ENCODE data around the gene BANP. TPM values are rescaled to one million over a fixed set of nuclear protein-coding genes. Genes with fewer than 3 reads are reported as not detected.

Gene BANP
- total RNA-seq, 1 experiment from 2014 or later = 37.2 TPM

- Histone ChIP-seq H2AFZ (ENCODE audit: low read depth, low read length, poor library complexity, severe bottlenecking) (no peak overlapping the region), H3K9ac (ENCODE audit: low read length) (no peak overlapping the region), H3K4me2 (ENCODE audit: low read length) (no peak overlapping the region), H3K9me2 (ENCODE audit: insufficient read depth) (no peaks in the 10 kb centered on the region), H3K9me3 (ENCODE audit: control insufficient read depth in 1 of 2, insufficient read depth in 1 of 2, low read depth in 1 of 2, low read length in 2 of 2) (no peaks in the 10 kb centered on the region), H3K27me3 (ENCODE audit: insufficient read depth, low read length) (no peaks in the 10 kb centered on the region), H3K4me1 (ENCODE audit: control insufficient read depth in 1 of 2, insufficient read depth in 2 of 2, low read length in 2 of 2) (no peaks in the 10 kb centered on the region), H3K4me3 (replicated peaks in 1 of 2; ENCODE audit: low read depth in 1 of 2, low read length in 2 of 2) (no peak overlapping the region), H3K27ac (ENCODE audit: low read depth, low read length) (no peak overlapping the region), H3K79me2 (ENCODE audit: insufficient read depth, low read length) (no peaks in the 10 kb centered on the region), H3K36me3 (ENCODE audit: control insufficient read depth in 1 of 2, insufficient read depth in 2 of 2, low read length in 2 of 2) (peaks cover 0 to 4% of the 10 kb centered on the region in 2 experiments; a peak in 2 of 4 replicates), H4K20me1 (ENCODE audit: insufficient read depth) (no peaks in the 10 kb centered on the region)
- CTCF ChIA-PET = no interaction called here
- no peak for ATAC-seq
- no TSS peak for BruUV-seq (replicated peaks)
- intact Hi-C loops (cut with micrococcal nuclease) = no loop called here
- TF ChIP-seq YY1 (IDR thresholded peaks at IDR 0.05; ENCODE audit: extremely low read depth, insufficient replicate concordance, low read depth, low read length) = no peak
- no peak for TF ChIP-seq EZH2phosphoT487 (IDR thresholded peaks at IDR 0.05; ENCODE audit: borderline replicate concordance)
- TF ChIP-seq SP1 (IDR thresholded peaks at IDR 0.05; ENCODE audit: low read depth) = no peak
- no peak for TF ChIP-seq ZFX (IDR thresholded peaks at IDR 0.05)
- no peak for TF ChIP-seq MAX (IDR thresholded peaks at IDR 0.05)
- TF ChIP-seq, protein P1, sequence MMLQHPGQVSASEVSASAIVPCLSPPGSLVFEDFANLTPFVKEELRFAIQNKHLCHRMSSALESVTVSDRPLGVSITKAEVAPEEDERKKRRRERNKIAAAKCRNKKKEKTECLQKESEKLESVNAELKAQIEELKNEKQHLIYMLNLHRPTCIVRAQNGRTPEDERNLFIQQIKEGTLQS (IDR thresholded peaks at IDR 0.05) = no peak
- no peak for TF ChIP-seq CEBPB (IDR thresholded peaks at IDR 0.05; ENCODE audit: low read depth)
- TF ChIP-seq EGR1 (IDR thresholded peaks at IDR 0.05; ENCODE audit: low read depth) = no peak
- TF ChIP-seq TCF7L2 (IDR thresholded peaks at IDR 0.05; ENCODE audit: borderline replicate concordance, extremely low read depth, insufficient read depth, insufficient read length) = no peak
- TF ChIP-seq ZNF274 (IDR thresholded peaks at IDR 0.05; ENCODE audit: low read depth, low read length) = no peak
- no peak for TF ChIP-seq CBX3 (IDR thresholded peaks at IDR 0.05; ENCODE audit: low read depth)
- no peak for TF ChIP-seq POLR2A (IDR thresholded peaks at IDR 0.05; ENCODE audit: borderline replicate concordance, extremely low read depth, insufficient read depth, insufficient read length)
- no peak for TF ChIP-seq SIN3A (IDR thresholded peaks at IDR 0.05; ENCODE audit: low read depth)
- no peak for TF ChIP-seq FOSL1 (IDR thresholded peaks at IDR 0.05; ENCODE audit: low read depth)
- no peak for TF ChIP-seq JUND (IDR thresholded peaks at IDR 0.05)
- no peak for TF ChIP-seq POLR2AphosphoS5 (IDR thresholded peaks at IDR 0.05; ENCODE audit: low read depth, low read length)
- TF ChIP-seq, protein P2, sequence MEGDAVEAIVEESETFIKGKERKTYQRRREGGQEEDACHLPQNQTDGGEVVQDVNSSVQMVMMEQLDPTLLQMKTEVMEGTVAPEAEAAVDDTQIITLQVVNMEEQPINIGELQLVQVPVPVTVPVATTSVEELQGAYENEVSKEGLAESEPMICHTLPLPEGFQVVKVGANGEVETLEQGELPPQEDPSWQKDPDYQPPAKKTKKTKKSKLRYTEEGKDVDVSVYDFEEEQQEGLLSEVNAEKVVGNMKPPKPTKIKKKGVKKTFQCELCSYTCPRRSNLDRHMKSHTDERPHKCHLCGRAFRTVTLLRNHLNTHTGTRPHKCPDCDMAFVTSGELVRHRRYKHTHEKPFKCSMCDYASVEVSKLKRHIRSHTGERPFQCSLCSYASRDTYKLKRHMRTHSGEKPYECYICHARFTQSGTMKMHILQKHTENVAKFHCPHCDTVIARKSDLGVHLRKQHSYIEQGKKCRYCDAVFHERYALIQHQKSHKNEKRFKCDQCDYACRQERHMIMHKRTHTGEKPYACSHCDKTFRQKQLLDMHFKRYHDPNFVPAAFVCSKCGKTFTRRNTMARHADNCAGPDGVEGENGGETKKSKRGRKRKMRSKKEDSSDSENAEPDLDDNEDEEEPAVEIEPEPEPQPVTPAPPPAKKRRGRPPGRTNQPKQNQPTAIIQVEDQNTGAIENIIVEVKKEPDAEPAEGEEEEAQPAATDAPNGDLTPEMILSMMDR (IDR thresholded peaks at IDR 0.05 in 2 of 3, conservative IDR thresholded peaks at IDR 0.05 in 1 of 3; ENCODE audit: borderline replicate concordance in 1 of 3, insufficient read depth in 1 of 3, low read depth in 2 of 3, low read length in 2 of 3) = no peak
- TF ChIP-seq EZH2 (IDR thresholded peaks at IDR 0.05) = no peak
- TF ChIP-seq REST (IDR thresholded peaks at IDR 0.05; ENCODE audit: low read depth) = no peak
- no peak for TF ChIP-seq RAD21 (IDR thresholded peaks at IDR 0.05; ENCODE audit: low read depth)
- RAD21 ChIA-PET (ENCODE audit: low non-redundant PET in 1 of 2, low total read pairs in 2 of 2, uncharacterized antibody in 2 of 2, unreplicated experiment in 2 of 2) = no interaction called here
- POLR2A ChIA-PET = no interaction called here
- no peak for DNase-seq (ENCODE audit: low read depth, low spot score)
Measured at GRCh38 chr16:88066234-88066633, 115.0 kb downstream of the BANP start.

All from HCT116 (cell line).